A673 (cell line): ENCODE data around the gene STAB2.

ENCODE experiments used
- CTCF ChIP-seq: fragments of 300-800, 200-600 bp; sonication (generic); conservative IDR thresholded peaks from 2 replicates; pipeline ENCODE4 v1.5.1; 2017; ENCODE audit warnings: low read depth, mild to moderate bottlenecking, antibody characterized with exemption, low read length, moderate library complexity, mixed read lengths
- EZH2 ChIP-seq: fragments of 200-600 bp; sonication (generic); IDR thresholded peaks from 2 replicates; pipeline ENCODE4 v1.6.1; 2017; ENCODE audit warnings: borderline replicate concordance, low read depth, mild to moderate bottlenecking, mixed read lengths, antibody characterized with exemption, low read length; ENCODE audit not compliant: poor library complexity, severe bottlenecking

- peak; percentile 56 for TF ChIP-seq CTCF
- no peak for TF ChIP-seq EZH2
Observed at GRCh38 chr12:103771466-103771865, 184.4 kb downstream of the STAB2 start.
